Cardiac muscle cell (in vitro differentiated cells and primary cell): ENCODE results near the gene COL4A2. TPM values are rescaled to one million over a fixed set of nuclear protein-coding genes. Genes with fewer than 3 reads are reported as not detected.

ENCODE experiments used
- DNase-seq, 2 donors: peaks; one replicate each; pipeline versions ENCODE4 v3.0.0 to v3.0.0-alpha.2; 2010 to 2017; ENCODE audit warnings: low read depth in 1 of 2, low spot score in 1 of 2
- H3K27ac ChIP-seq: fragments of 200-600 bp; sonication (generic); 2 replicates; pipeline ENCODE4 v1.5.1; 2016
- H3K27me3 ChIP-seq: fragments of 200-600 bp; sonication (generic); 2 replicates; pipeline ENCODE4 v1.6.0; 2016; ENCODE audit warnings: control low read depth
- H3K36me3 ChIP-seq: fragments of 200-600 bp; sonication (generic); 2 replicates; pipeline ENCODE4 v1.5.1; 2016; ENCODE audit warnings: control low read depth
- H3K4me1 ChIP-seq: fragments of 200-600 bp; sonication (generic); 2 replicates; pipeline ENCODE4 v1.8.1; 2017; ENCODE audit warnings: low read depth, mild to moderate bottlenecking, mixed run types
- H3K4me3 ChIP-seq: fragments of 200-600 bp; sonication (generic); 2 replicates; pipeline ENCODE4 v1.5.1; 2016; ENCODE audit warnings: mild to moderate bottlenecking
- H3K9me3 ChIP-seq: fragments of 200-600 bp; sonication (generic); 2 replicates; pipeline ENCODE4 v1.5.1; 2017; ENCODE audit warnings: low read depth, mild to moderate bottlenecking, control low read depth
- polyA plus RNA-seq: library from polyadenylated mRNA; unstranded; fragments of >200 nt; fragmentation: Nextera tagmentation; extraction: Ambion mirVana; gene quantifications from 2 replicates; pipeline ENCODE4 v1.2.1, GENCODE V29; 2016
- total RNA-seq: library from RNA; depleted of rRNA; stranded (reverse); fragments of >200 nt; gene quantifications from 2 replicates; pipeline ENCODE4 v1.2.3, GENCODE V29; 2016
- TF ChIP-seq, protein P1 (sequence below): IDR thresholded peaks from 2 replicates; pipeline ENCODE4 v1.5.1; 2012; ENCODE audit warnings: low read depth, mild to moderate bottlenecking, low read length

COL4A2 gene
- total and polyA plus RNA-seq, 2 experiments from 2014 or later = 184 to 516 TPM

- H3K4me3 ChIP-seq = no peak overlapping the region
- no peaks in the 10 kb centered on the region for H3K27me3 ChIP-seq
- no peak for DNase-seq
- TF ChIP-seq, protein P1, sequence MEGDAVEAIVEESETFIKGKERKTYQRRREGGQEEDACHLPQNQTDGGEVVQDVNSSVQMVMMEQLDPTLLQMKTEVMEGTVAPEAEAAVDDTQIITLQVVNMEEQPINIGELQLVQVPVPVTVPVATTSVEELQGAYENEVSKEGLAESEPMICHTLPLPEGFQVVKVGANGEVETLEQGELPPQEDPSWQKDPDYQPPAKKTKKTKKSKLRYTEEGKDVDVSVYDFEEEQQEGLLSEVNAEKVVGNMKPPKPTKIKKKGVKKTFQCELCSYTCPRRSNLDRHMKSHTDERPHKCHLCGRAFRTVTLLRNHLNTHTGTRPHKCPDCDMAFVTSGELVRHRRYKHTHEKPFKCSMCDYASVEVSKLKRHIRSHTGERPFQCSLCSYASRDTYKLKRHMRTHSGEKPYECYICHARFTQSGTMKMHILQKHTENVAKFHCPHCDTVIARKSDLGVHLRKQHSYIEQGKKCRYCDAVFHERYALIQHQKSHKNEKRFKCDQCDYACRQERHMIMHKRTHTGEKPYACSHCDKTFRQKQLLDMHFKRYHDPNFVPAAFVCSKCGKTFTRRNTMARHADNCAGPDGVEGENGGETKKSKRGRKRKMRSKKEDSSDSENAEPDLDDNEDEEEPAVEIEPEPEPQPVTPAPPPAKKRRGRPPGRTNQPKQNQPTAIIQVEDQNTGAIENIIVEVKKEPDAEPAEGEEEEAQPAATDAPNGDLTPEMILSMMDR = no peak
- H3K27ac ChIP-seq = no peak overlapping the region
- no peaks in the 10 kb centered on the region for H3K9me3 ChIP-seq
- peaks cover 31% of the 10 kb centered on the region for H3K4me1 ChIP-seq
- no peaks in the 10 kb centered on the region for H3K36me3 ChIP-seq
Measured at GRCh38 chr13:110418944-110419343, 111.9 kb downstream of the COL4A2 start.

GRCh38 chr13:110419381-110419791 lies 112.3 kb downstream of the COL4A2 start:
- no peak for DNase-seq
- TF ChIP-seq, protein P1 = no peak
- H3K9me3 ChIP-seq = no peaks in the 10 kb centered on the region
- no peak overlapping the region for H3K27ac ChIP-seq
- no peak overlapping the region for H3K4me3 ChIP-seq
- H3K4me1 ChIP-seq = peaks cover 31% of the 10 kb centered on the region
- no peaks in the 10 kb centered on the region for H3K27me3 ChIP-seq
- no peaks in the 10 kb centered on the region for H3K36me3 ChIP-seq

DNA sequence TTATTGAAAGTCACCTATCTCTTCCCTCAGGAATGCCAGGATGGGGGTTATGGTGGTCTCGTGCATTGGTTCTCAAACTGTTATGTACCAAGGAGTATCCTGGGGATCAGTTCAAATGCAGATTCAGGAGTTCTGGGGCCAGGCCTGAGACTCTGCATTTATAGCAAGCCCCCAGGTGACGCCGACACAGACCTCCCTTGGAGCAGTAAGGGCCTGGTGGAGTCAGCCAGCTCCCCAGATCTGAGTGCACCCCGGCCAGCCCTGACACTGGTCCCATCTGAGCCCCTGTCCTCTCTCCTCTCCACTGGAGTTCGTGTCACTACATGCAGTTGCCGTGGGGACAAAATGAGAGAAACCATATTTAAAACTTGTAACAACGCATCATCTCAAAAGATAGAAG lies 112.9 kb downstream of the COL4A2 start:
- Histone ChIP-seq H3K36me3 (no peaks in the 10 kb centered on the region), H3K27ac (no peak overlapping the region), H3K4me3 (no peak overlapping the region), H3K4me1 (peaks cover 30% of the 10 kb centered on the region), H3K9me3 (no peaks in the 10 kb centered on the region), H3K27me3 (no peaks in the 10 kb centered on the region)
- DNase-seq = no peak
- TF ChIP-seq, protein P1 = no peak

- no peaks in the 10 kb centered on the region for H3K36me3 ChIP-seq
- H3K4me3 ChIP-seq = no peak overlapping the region
- TF ChIP-seq, protein P1 = no peak
- DNase-seq = no peak
- no peaks in the 10 kb centered on the region for H3K27me3 ChIP-seq
- H3K9me3 ChIP-seq = no peaks in the 10 kb centered on the region
- H3K4me1 ChIP-seq = peaks cover 23% of the 10 kb centered on the region
- H3K27ac ChIP-seq = no peak overlapping the region
Measured at GRCh38 chr13:110420626-110421025, 113.5 kb downstream of the COL4A2 start.

DNA sequence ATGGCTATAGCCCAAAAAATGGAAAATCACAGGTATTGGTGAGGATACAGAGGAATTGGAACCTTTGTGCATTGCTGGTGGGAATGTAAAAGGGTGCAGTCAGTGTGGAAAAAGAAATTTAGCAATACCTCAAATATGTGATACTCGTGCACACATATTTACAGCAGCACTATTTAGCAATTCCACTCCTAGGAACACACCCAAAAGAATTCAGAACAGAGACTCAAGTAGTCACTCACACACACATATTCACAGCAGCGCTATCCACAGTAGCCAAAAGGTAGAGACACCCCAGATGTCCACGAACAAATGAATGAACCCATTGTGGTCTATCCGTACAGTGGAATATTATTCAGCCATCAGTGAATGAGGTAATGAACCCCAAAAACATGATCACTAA lies 114.0 kb downstream of the COL4A2 start:
- Histone ChIP-seq H3K27ac (no peak overlapping the region), H3K36me3 (no peaks in the 10 kb centered on the region), H3K9me3 (no peaks in the 10 kb centered on the region), H3K4me3 (no peak overlapping the region), H3K4me1 (peaks cover 21% of the 10 kb centered on the region), H3K27me3 (no peaks in the 10 kb centered on the region)
- TF ChIP-seq, protein P1 = no peak
- no peak for DNase-seq
